Measurements from ENCODE around the gene AP1M1.

The AP1M1 gene

DNA sequence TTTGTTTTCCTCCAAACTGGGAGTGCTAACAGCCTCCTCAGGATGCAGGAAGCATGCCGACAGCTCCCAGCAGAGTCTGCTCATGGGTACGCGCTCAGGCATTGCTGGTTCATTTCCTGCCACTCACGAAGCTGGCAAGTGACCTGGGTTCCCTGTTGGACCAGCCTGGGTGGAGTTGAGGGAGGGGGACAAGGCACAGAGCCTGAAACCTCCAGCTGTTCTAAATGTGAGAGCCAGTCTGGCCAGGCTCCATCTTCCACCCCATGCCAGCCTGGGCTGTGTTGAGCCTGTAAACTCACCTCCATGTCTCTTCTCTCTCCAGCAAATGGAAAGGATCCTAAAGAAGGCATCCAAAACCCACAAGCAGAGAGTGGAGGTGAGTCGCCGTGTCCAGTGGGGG lies 7.5 kb upstream of the AP1M1 start:
- Histone ChIP-seq H4K20me1 (ENCODE audit: control insufficient read depth, insufficient read depth, low read depth, low read length) (no peaks in the 10 kb centered on the region), H3K36me3 (ENCODE audit: control insufficient read depth, low read length) (peaks cover 60% of the 10 kb centered on the region), H3K4me2 (ENCODE audit: low read length) (no peak overlapping the region), H3K4me1 (ENCODE audit: control insufficient read depth, low read length) (peaks cover 10% of the 10 kb centered on the region), H3K27ac (ENCODE audit: low read depth, low read length) (no peak overlapping the region), H3K9me3 (ENCODE audit: control insufficient read depth, insufficient read depth, low read length) (no peaks in the 10 kb centered on the region), H3K4me3 (ENCODE audit: low read length) (no peak overlapping the region), H3K27me3 (ENCODE audit: control insufficient read depth, low read length) (no peaks in the 10 kb centered on the region), H3K9me2 (replicated peaks; ENCODE audit: control insufficient read depth, low read length) (no peaks in the 10 kb centered on the region), H3K79me2 (ENCODE audit: control insufficient read depth, low read length) (peaks cover 29% of the 10 kb centered on the region), H3F3A (ENCODE audit: control insufficient read depth, insufficient read depth) (peaks cover 2% of the 10 kb centered on the region; the same call in 1 of the 2 replicates)
- TF ChIP-seq EZH2phosphoT487 (IDR thresholded peaks at IDR 0.05; ENCODE audit: borderline replicate concordance, low read length), result no peak
- TF ChIP-seq, protein P1, sequence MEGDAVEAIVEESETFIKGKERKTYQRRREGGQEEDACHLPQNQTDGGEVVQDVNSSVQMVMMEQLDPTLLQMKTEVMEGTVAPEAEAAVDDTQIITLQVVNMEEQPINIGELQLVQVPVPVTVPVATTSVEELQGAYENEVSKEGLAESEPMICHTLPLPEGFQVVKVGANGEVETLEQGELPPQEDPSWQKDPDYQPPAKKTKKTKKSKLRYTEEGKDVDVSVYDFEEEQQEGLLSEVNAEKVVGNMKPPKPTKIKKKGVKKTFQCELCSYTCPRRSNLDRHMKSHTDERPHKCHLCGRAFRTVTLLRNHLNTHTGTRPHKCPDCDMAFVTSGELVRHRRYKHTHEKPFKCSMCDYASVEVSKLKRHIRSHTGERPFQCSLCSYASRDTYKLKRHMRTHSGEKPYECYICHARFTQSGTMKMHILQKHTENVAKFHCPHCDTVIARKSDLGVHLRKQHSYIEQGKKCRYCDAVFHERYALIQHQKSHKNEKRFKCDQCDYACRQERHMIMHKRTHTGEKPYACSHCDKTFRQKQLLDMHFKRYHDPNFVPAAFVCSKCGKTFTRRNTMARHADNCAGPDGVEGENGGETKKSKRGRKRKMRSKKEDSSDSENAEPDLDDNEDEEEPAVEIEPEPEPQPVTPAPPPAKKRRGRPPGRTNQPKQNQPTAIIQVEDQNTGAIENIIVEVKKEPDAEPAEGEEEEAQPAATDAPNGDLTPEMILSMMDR (IDR thresholded peaks at IDR 0.05; ENCODE audit: low read depth, low read length, poor library complexity, severe bottlenecking), result no peak

DNA sequence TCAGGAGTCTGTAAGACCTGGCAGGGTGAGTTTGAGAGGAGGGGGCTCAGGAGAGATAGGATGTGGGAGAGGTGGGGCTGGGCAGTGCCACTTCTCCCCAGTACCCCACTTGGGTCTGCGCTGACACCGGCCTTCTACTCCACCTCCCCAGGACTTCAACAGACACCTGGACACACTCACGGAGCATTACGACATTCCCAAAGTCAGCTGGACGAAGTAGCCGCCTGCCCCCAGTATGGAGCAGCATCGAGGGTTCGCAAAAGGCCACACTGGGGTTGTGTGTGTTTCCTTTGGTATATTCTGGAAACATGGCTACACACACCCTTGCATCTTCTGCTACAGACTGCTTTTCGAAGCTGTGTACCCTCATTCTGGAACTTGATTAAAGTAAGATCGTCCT lies 7.0 kb upstream of the AP1M1 start:
- peaks cover 10% of the 10 kb centered on the region for H3K4me1 ChIP-seq (ENCODE audit: control insufficient read depth, low read length)
- peaks cover 57% of the 10 kb centered on the region for H3K36me3 ChIP-seq (ENCODE audit: control insufficient read depth, low read length)
- peaks cover 2% of the 10 kb centered on the region; the same call in 1 of the 2 replicates for H3F3A ChIP-seq (ENCODE audit: control insufficient read depth, insufficient read depth)
- no peak overlapping the region for H3K27ac ChIP-seq (ENCODE audit: low read depth, low read length)
- peaks cover 24% of the 10 kb centered on the region for H3K79me2 ChIP-seq (ENCODE audit: control insufficient read depth, low read length)
- no peak overlapping the region for H3K4me2 ChIP-seq (ENCODE audit: low read length)
- no peak overlapping the region for H3K4me3 ChIP-seq (ENCODE audit: low read length)
- H3K9me3 ChIP-seq (ENCODE audit: control insufficient read depth, insufficient read depth, low read length), result no peaks in the 10 kb centered on the region
- no peaks in the 10 kb centered on the region for H4K20me1 ChIP-seq (ENCODE audit: control insufficient read depth, insufficient read depth, low read depth, low read length)
- no peak for TF ChIP-seq EZH2phosphoT487 (IDR thresholded peaks at IDR 0.05; ENCODE audit: borderline replicate concordance, low read length)
- TF ChIP-seq, protein P1 (IDR thresholded peaks at IDR 0.05; ENCODE audit: low read depth, low read length, poor library complexity, severe bottlenecking), result no peak
- no peaks in the 10 kb centered on the region for H3K9me2 ChIP-seq (replicated peaks; ENCODE audit: control insufficient read depth, low read length)
- no peaks in the 10 kb centered on the region for H3K27me3 ChIP-seq (ENCODE audit: control insufficient read depth, low read length)

DNA sequence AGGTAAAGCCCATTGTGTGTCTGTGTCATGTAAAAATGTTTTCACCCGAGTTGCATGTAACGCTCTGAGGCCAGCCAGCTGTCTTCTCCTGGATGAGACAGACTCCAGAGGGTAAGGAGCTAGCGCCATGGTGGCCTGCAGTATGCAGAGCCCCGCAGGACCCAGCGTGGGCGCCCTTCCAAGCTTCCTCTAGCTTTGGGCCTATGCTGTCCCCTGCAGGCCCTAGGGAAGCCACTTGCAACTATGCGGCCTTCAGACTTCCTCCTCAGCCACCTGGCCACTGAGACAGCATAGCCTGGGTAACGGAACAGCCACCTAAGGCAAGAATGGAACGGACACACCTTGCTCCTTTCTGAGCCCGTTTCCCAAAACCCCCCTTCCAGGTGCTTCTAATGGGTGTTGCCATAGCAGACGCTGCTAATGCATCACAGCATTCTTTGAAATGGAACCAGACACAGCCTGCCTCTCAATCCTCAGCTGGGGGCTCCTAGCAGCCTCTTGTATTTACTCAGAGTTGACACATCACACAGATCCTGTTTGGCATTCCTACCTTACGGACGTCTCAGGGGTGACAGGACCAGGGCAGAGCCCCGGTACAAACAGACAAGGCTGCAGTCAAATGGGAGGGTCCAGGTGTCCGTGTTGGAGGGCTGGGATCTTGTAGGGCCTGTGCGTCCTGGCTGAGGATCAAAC lies 6.3 kb upstream of the AP1M1 start:
- no peaks in the 10 kb centered on the region for H4K20me1 ChIP-seq (ENCODE audit: control insufficient read depth, insufficient read depth, low read depth, low read length)
- H3F3A ChIP-seq (ENCODE audit: control insufficient read depth, insufficient read depth), result peaks cover 5% of the 10 kb centered on the region; the same call in 1 of the 2 replicates
- H3K9me2 ChIP-seq (replicated peaks; ENCODE audit: control insufficient read depth, low read length), result no peaks in the 10 kb centered on the region
- TF ChIP-seq, protein P1 (IDR thresholded peaks at IDR 0.05; ENCODE audit: low read depth, low read length, poor library complexity, severe bottlenecking), result no peak
- no peak for TF ChIP-seq EZH2phosphoT487 (IDR thresholded peaks at IDR 0.05; ENCODE audit: borderline replicate concordance, low read length)
- H3K79me2 ChIP-seq (ENCODE audit: control insufficient read depth, low read length), result peaks cover 18% of the 10 kb centered on the region
- H3K27me3 ChIP-seq (ENCODE audit: control insufficient read depth, low read length), result no peaks in the 10 kb centered on the region
- H3K4me3 ChIP-seq (ENCODE audit: low read length), result no peak overlapping the region
- H3K27ac ChIP-seq (ENCODE audit: low read depth, low read length), result no peak overlapping the region
- peaks cover 53% of the 10 kb centered on the region for H3K36me3 ChIP-seq (ENCODE audit: control insufficient read depth, low read length)
- peaks cover 6% of the 10 kb centered on the region for H3K4me1 ChIP-seq (ENCODE audit: control insufficient read depth, low read length)
- no peaks in the 10 kb centered on the region for H3K9me3 ChIP-seq (ENCODE audit: control insufficient read depth, insufficient read depth, low read length)
- no peak overlapping the region for H3K4me2 ChIP-seq (ENCODE audit: low read length)
